ENCODE data around the gene RTEL1.

Gene RTEL1

DNA sequence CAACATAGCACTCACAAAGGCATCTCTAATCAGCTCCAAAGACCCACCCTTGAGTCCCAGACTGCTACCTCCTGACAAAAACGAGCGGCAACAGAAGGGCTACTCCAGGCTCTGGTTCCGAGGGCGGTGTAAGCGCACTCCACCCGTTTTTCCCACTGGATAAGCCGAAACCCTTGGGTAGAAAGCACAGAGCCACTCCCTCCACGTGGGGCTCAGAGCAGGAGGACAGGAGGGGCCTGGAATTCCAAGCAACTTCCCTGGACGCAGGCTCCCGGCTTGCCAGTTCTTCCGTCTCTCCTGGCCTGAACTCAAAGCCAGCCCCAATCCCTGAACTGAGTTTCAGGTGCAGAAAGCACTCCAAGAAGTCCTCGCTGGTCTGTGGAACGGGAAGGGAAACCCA, 38.6 kb upstream of the RTEL1 start:
- Histone ChIP-seq H3K27ac (ENCODE audit: low read depth, low read length) (no peak overlapping the region), H3K9ac (ENCODE audit: low read length) (peak overlapping the region; percentile 37), H3K27me3 (ENCODE audit: control insufficient read depth, insufficient read depth, low read length) (no peaks in the 10 kb centered on the region), H3K4me3 (ENCODE audit: low read depth, low read length) (no peak overlapping the region), H3K4me1 (ENCODE audit: control insufficient read depth, insufficient read depth, low read length) (no peaks in the 10 kb centered on the region), H3K9me3 (ENCODE audit: control insufficient read depth, insufficient read depth, low read depth, low read length) (0 out of 2 replicates have a peak, but pooled peaks cover 7% of the 10 kb centered on the region), H3K36me3 (ENCODE audit: control insufficient read depth, insufficient read depth, low read length) (peaks cover 34% of the 10 kb centered on the region)

DNA sequence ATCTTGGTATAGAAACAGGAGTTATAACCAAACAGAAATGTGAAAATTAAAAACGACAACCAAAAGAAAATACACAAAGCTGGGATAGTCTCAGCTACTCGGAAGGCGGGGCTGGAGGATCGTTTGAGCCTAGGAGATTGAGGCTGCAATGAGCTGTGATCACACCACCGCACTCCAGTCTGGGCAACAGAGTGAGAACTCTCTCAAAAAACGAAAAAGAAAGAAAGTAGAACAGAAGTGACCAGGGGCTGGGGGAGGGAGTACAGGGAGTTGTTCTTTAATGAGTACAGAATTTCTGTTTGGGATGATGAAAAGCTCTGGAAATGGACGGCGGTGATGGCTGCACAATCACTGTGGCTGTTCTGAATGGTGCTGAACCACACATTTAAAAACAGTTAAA, 37.1 kb upstream of the RTEL1 start:
- no peaks in the 10 kb centered on the region for H3K27me3 ChIP-seq (ENCODE audit: control insufficient read depth, insufficient read depth, low read length)
- H3K36me3 ChIP-seq (ENCODE audit: control insufficient read depth, insufficient read depth, low read length), result peaks cover 31% of the 10 kb centered on the region
- no peaks in the 10 kb centered on the region for H3K4me1 ChIP-seq (ENCODE audit: control insufficient read depth, insufficient read depth, low read length)
- no peak overlapping the region for H3K27ac ChIP-seq (ENCODE audit: low read depth, low read length)
- no peaks in the 10 kb centered on the region for H3K9me3 ChIP-seq (ENCODE audit: control insufficient read depth, insufficient read depth, low read depth, low read length)
- no peak overlapping the region for H3K9ac ChIP-seq (ENCODE audit: low read length)
- H3K4me3 ChIP-seq (ENCODE audit: low read depth, low read length), result no peak overlapping the region

DNA sequence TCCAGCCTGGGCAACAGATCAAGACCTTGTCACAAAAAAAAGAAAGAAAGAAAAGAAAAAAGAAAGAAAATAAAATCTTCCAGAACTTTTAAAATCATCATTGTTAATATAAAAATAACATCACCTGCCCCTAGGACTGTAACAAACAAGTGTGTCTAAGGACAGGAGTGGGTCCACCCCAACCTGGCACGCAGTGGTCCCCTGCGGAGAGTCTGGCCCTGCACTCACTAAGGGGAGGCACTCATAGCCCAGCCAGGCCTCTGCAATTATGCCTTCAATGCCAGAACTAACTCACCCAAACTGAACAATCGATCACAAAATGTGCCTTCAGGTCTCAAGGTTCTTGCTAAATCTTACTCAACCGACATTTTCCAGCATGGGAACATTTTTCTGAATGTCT, 36.0 kb upstream of the RTEL1 start:
- peaks cover 21% of the 10 kb centered on the region for H3K36me3 ChIP-seq (ENCODE audit: control insufficient read depth, insufficient read depth, low read length)
- no peaks in the 10 kb centered on the region for H3K9me3 ChIP-seq (ENCODE audit: control insufficient read depth, insufficient read depth, low read depth, low read length)
- H3K9ac ChIP-seq (ENCODE audit: low read length), result no peak overlapping the region
- no peak overlapping the region for H3K27ac ChIP-seq (ENCODE audit: low read depth, low read length)
- H3K4me1 ChIP-seq (ENCODE audit: control insufficient read depth, insufficient read depth, low read length), result no peaks in the 10 kb centered on the region
- no peak overlapping the region for H3K4me3 ChIP-seq (ENCODE audit: low read depth, low read length)
- H3K27me3 ChIP-seq (ENCODE audit: control insufficient read depth, insufficient read depth, low read length), result no peaks in the 10 kb centered on the region

DNA sequence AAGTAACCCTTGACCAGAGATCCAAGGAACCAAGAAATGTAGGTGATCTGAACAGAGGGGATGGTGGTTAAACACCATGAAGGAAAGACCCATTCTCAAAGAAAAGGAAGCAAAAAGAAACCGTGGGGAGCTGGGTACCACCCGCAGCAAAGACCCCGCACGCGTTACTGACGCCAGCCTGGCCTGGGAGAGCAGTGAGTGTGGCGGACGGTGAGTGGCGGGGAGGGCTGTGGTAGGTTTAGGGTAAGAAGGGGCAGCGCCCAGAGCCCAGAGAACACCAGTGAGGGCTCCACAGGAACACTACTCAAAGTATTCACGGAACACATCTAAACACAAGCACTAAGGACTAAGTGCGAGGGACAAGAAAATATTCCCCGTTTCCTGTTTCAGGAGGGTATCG, 35.4 kb upstream of the RTEL1 start:
- Histone ChIP-seq H3K36me3 (ENCODE audit: control insufficient read depth, insufficient read depth, low read length) (peaks cover 17% of the 10 kb centered on the region), H3K9ac (ENCODE audit: low read length) (peak overlapping the region; percentile 23), H3K4me1 (ENCODE audit: control insufficient read depth, insufficient read depth, low read length) (no peaks in the 10 kb centered on the region), H3K27me3 (ENCODE audit: control insufficient read depth, insufficient read depth, low read length) (no peaks in the 10 kb centered on the region), H3K27ac (ENCODE audit: low read depth, low read length) (no peak overlapping the region), H3K9me3 (ENCODE audit: control insufficient read depth, insufficient read depth, low read depth, low read length) (no peaks in the 10 kb centered on the region), H3K4me3 (ENCODE audit: low read depth, low read length) (no peak overlapping the region)

DNA sequence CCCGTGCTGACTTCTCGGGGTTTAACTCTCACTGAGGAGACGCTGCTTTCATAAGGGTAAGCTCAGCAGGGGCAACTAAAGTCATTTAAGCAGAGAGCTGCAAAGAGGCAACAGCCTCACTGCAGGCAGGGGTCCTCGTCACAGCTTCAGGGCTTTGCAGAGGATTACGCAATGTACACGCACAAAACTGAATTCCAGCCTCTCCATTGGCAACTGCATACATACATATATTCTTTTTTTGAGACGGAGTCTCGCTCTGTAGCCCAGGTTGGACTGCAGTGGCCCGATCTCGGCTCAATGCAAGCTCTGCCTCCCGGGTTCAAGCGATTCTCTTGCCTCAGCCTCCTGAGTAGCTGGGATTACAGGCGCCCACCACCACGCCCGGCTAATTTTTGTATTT, 33.6 kb upstream of the RTEL1 start:
- no peak overlapping the region for H3K9ac ChIP-seq (ENCODE audit: low read length)
- no peaks in the 10 kb centered on the region; the same call in 1 of the 2 replicates for H3K36me3 ChIP-seq (ENCODE audit: control insufficient read depth, insufficient read depth, low read length)
- H3K4me3 ChIP-seq (ENCODE audit: low read depth, low read length), result 0 out of 2 replicates have a peak overlapping the region, but pooled peaks have one; percentile 23
- no peaks in the 10 kb centered on the region for H3K27me3 ChIP-seq (ENCODE audit: control insufficient read depth, insufficient read depth, low read length)
- H3K27ac ChIP-seq (ENCODE audit: low read depth, low read length), result no peak overlapping the region
- no peaks in the 10 kb centered on the region for H3K9me3 ChIP-seq (ENCODE audit: control insufficient read depth, insufficient read depth, low read depth, low read length)
- H3K4me1 ChIP-seq (ENCODE audit: control insufficient read depth, insufficient read depth, low read length), result peaks cover 9% of the 10 kb centered on the region; the same call in 1 of the 2 replicates

DNA sequence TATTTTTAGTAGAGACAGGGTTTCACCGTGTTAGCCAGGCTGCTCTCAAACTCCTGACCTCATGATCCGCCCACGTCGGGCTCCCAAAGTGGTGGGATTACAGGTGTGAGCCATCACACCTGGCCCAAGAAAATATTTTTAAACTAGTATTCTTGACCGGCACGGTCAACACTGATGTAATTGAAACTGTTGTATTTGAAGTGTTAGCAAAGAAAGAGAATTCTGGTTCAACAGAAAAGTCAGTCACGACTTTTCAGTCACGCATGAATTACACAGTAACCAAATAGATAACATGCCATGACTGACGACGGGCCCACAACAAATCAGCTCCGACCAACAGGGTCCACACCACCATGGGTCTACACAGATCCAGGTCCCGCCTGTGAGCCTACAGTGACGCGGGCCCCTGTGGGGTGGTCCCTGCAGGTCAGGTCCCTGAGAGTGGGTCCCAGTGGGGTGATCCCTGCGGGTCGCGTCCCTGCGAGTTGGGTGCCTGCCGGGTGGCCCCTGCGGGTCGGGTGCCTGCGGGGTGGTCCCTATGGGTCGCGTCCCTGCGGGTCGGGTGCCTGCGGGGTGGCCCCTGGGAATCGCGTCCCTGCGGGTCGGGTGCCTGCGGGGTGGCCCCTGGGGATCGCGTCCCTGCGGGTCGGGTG, 32.2 kb upstream of the RTEL1 start:
- peak overlapping the region; percentile 96 for H3K27ac ChIP-seq (ENCODE audit: low read depth, low read length)
- no peaks in the 10 kb centered on the region for H3K9me3 ChIP-seq (ENCODE audit: control insufficient read depth, insufficient read depth, low read depth, low read length)
- peaks cover 9% of the 10 kb centered on the region; the same call in 1 of the 2 replicates for H3K4me1 ChIP-seq (ENCODE audit: control insufficient read depth, insufficient read depth, low read length)
- H3K27me3 ChIP-seq (ENCODE audit: control insufficient read depth, insufficient read depth, low read length), result no peaks in the 10 kb centered on the region
- no peaks in the 10 kb centered on the region for H3K36me3 ChIP-seq (ENCODE audit: control insufficient read depth, insufficient read depth, low read length)
- peak overlapping the region; percentile 94 for H3K9ac ChIP-seq (ENCODE audit: low read length)
- H3K4me3 ChIP-seq (ENCODE audit: low read depth, low read length), result peak overlapping the region; percentile 92

DNA sequence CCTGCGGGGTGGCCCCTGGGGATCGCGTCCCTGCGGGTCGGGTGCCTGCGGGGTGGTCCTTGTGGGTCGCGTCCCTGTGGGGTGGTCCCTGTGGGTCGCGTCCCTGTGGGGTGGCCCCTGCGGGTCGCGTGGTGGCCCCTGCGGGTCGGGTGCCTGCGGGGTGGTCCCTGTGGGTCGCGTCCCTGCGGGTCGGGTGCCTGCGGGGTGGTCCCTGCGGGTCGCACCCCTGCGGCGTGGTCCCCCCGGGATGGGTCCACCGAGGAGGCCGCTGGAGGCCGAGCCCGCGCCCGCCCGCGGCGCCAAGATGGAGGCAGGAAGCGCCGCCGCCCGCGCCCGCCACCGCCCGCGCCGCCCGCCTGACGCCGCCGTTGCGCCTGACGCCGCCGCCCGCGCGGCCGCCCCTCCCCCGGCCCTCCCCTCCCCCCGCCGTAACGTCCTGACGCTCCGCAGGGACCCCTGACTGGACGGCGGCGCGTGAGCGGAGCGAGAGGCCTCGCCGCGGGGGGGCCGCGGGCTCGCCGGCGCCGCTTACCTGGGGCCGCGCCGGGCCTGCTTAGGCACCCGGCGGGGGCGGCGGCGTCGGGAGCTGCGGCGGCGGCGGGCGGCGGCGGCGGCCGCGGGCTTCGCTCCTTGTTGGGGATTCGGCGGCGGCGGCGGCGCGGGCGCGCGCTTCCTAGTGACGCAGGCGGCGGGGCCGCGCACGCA, 31.5 kb upstream of the RTEL1 start, which contains the start of gene GMEB2:
Gene GMEB2 (minus strand): TSS at position 678 of the 705 bp plus-strand sequence. CDS start 7,704 bp downstream, outside the sequence.
- H3K27me3 ChIP-seq (ENCODE audit: control insufficient read depth, insufficient read depth, low read length), result no peaks in the 10 kb centered on the region
- no peaks in the 10 kb centered on the region for H3K9me3 ChIP-seq (ENCODE audit: control insufficient read depth, insufficient read depth, low read depth, low read length)
- H3K27ac ChIP-seq (ENCODE audit: low read depth, low read length), result peak within 1 kb of the TSS; percentile 96
- H3K36me3 ChIP-seq (ENCODE audit: control insufficient read depth, insufficient read depth, low read length), result no peaks in the 10 kb centered on the region
- H3K4me1 ChIP-seq (ENCODE audit: control insufficient read depth, insufficient read depth, low read length), result peaks cover 9% of the 10 kb centered on the region; the same call in 1 of the 2 replicates
- H3K4me3 ChIP-seq (ENCODE audit: low read depth, low read length), result peak within 1 kb of the TSS; percentile 98
- H3K9ac ChIP-seq (ENCODE audit: low read length), result peak within 1 kb of the TSS; percentile 94

DNA sequence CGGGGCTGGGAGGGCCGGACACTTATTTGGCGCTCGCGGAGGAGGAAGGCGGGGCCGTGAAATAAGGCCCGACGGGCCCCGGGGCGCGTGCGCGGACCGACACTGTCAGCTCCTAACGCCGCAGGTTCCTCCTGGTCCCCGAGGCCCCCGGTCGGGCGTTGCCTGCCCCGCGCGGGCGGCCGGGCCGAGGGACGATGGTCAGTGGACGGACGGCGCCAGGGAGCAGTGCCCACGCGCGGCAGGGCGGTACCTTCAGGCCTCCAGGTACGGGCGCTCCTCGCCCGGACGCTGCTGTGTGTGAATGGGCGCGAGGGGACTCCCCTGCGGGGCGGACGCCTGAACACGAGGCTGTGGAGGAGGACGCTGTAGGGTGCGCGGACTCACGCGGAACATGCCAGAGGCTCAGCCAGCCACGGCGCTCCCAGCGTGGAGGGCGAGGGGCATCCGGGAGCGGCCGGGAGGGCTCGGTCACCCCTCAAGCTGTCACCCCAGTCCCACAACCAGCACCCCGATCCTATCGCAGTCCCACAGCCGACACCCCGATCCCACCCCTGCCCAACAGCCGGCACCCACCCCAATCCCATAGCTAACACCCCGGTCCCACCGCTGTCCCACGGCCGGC, 30.9 kb upstream of the RTEL1 start:
- H3K9me3 ChIP-seq (ENCODE audit: control insufficient read depth, insufficient read depth, low read depth, low read length), result no peaks in the 10 kb centered on the region
- no peaks in the 10 kb centered on the region for H3K36me3 ChIP-seq (ENCODE audit: control insufficient read depth, insufficient read depth, low read length)
- peaks cover 9% of the 10 kb centered on the region; the same call in 1 of the 2 replicates for H3K4me1 ChIP-seq (ENCODE audit: control insufficient read depth, insufficient read depth, low read length)
- peak overlapping the region; percentile 98 for H3K4me3 ChIP-seq (ENCODE audit: low read depth, low read length)
- peak overlapping the region; percentile 88 for H3K9ac ChIP-seq (ENCODE audit: low read length)
- H3K27me3 ChIP-seq (ENCODE audit: control insufficient read depth, insufficient read depth, low read length), result no peaks in the 10 kb centered on the region
- H3K27ac ChIP-seq (ENCODE audit: low read depth, low read length), result no peak overlapping the region

DNA sequence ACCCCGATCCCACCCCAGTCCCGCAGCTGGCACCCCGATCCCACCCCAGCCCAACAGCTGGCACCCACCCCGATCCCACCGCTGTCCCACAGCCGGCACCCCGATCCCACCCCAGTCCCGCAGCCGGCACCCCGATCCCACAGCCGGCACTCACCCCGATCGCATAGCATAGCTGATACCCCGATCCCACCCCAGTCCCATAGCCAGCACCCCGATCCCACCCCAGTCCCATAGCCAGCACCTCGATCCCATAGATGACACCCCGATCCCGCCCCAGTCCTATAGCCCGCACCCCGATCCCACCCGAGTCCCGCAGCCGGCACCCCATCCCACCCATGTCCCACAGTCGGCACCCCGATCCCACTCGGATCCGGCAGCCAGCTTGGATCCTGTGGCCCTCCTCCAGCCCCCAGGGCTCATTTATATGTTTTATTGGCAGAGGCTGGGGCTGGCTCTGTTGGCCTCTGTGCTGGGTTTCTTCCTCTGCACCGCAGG, 30.3 kb upstream of the RTEL1 start:
- Histone ChIP-seq H3K9me3 (ENCODE audit: control insufficient read depth, insufficient read depth, low read depth, low read length) (no peaks in the 10 kb centered on the region), H3K27ac (ENCODE audit: low read depth, low read length) (no peak overlapping the region), H3K36me3 (ENCODE audit: control insufficient read depth, insufficient read depth, low read length) (no peaks in the 10 kb centered on the region), H3K9ac (ENCODE audit: low read length) (no peak overlapping the region), H3K4me1 (ENCODE audit: control insufficient read depth, insufficient read depth, low read length) (peaks cover 9% of the 10 kb centered on the region; the same call in 1 of the 2 replicates), H3K27me3 (ENCODE audit: control insufficient read depth, insufficient read depth, low read length) (no peaks in the 10 kb centered on the region), H3K4me3 (ENCODE audit: low read depth, low read length) (peak overlapping the region; percentile 98)

DNA sequence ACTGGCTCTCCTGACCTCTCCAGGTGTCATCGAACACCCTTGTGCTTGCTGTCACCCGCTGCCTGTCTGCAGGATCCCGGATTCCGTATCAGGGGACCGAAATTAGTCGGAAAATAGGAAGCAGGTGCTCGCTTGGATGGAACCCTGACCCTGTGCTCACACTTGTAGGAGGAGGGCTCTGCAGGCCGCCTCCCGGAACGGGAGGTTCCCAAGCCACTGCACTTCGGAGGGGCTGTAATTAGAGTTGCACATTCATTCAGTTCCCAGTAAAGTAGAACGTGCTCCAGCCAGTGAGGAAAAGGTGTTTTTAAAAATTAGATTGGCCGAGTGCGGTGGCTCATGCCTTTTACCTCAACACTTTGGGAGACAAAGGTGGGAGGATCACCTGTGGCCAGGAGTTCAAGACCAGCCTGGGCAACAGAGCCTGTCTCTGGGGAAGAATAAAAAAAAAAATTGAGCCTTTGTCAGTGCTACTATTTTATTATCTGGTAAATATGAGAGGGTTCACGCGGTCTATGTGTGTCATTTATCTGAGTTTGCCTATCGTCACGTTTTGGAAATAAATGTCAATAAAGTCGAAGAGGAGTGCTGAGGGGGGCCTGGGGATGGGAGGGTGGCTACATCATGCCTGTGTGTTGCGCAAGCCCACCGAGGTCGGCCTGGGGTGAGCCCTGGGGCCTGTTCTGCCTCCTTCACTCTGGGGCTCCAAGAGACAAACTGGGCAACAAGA, 29.7 kb upstream of the RTEL1 start:
- Histone ChIP-seq H3K9ac (ENCODE audit: low read length) (no peak overlapping the region), H3K27ac (ENCODE audit: low read depth, low read length) (no peak overlapping the region), H3K9me3 (ENCODE audit: control insufficient read depth, insufficient read depth, low read depth, low read length) (no peaks in the 10 kb centered on the region), H3K27me3 (ENCODE audit: control insufficient read depth, insufficient read depth, low read length) (no peaks in the 10 kb centered on the region), H3K4me3 (ENCODE audit: low read depth, low read length) (peak overlapping the region; percentile 98), H3K4me1 (ENCODE audit: control insufficient read depth, insufficient read depth, low read length) (peaks cover 9% of the 10 kb centered on the region; the same call in 1 of the 2 replicates), H3K36me3 (ENCODE audit: control insufficient read depth, insufficient read depth, low read length) (no peaks in the 10 kb centered on the region)
